ENCODE measurements around the gene ACOT7. TPM values are rescaled to one million over a fixed set of nuclear protein-coding genes. Genes with fewer than 3 reads are reported as not detected.
A peak's percentile ranks its signal among the peaks of the same experiment; 100 is the strongest.

The ACOT7 gene
- total RNA-seq, 4 donors from 2014 or later: 23.5 to 50.7 (median 39.0) TPM

- intact Hi-C loops (cut with DNase I): no loop called here
- DNase-seq: no peak
Observed at GRCh38 chr1:6279613-6280383, 113.8 kb downstream of the ACOT7 start.

GRCh38 chr1:6279066-6279465 is 114.5 kb downstream of the ACOT7 start:
- 94 to 95% methylated on average over 10 of the region's 10 CpGs for WGBS, 2 donors
- Histone ChIP-seq H3K27ac (no peak overlapping the region), H3K4me1 (peaks cover 0 to 16% (median 7%) of the 10 kb centered on the region in 3 donors), H3K36me3 (peaks cover 0 to 17% (median 0%) of the 10 kb centered on the region in 3 donors), H3K27me3 (no peaks in the 10 kb centered on the region), H3K4me3 (no peak overlapping the region), H3K9me3 (no peaks in the 10 kb centered on the region)
- no peak for DNase-seq
- intact Hi-C loops (cut with DNase I): no loop called here
- no peak for TF ChIP-seq POLR2A (IDR thresholded peaks at IDR 0.05)
- no peak for TF ChIP-seq CTCF (IDR thresholded peaks at IDR 0.05)

More at GRCh38 chr1:6279613-6280383, 113.8 kb downstream of the ACOT7 start:
- no peak overlapping the region for H3K4me3 ChIP-seq
- H3K4me1 ChIP-seq: peaks cover 0 to 16% (median 7%) of the 10 kb centered on the region in 3 donors
- H3K9me3 ChIP-seq: no peaks in the 10 kb centered on the region
- TF ChIP-seq CTCF (IDR thresholded peaks at IDR 0.05): no peak
- TF ChIP-seq POLR2A (IDR thresholded peaks at IDR 0.05): no peak
- 96 to 100% methylated on average over 2 to 19 of the region's 31 CpGs for WGBS, 2 donors
- no peaks in the 10 kb centered on the region for H3K27me3 ChIP-seq
- no peak overlapping the region for H3K27ac ChIP-seq
- peaks cover 0 to 17% (median 0%) of the 10 kb centered on the region in 3 donors for H3K36me3 ChIP-seq

GRCh38 chr1:6278263-6278662 is 115.3 kb downstream of the ACOT7 start:
- TF ChIP-seq POLR2A (IDR thresholded peaks at IDR 0.05): no peak
- no peak for TF ChIP-seq CTCF (IDR thresholded peaks at IDR 0.05)
- H3K4me1 ChIP-seq: peaks cover 0 to 22% (median 10%) of the 10 kb centered on the region in 3 donors
- 70 to 73% methylated on average over 9 of the region's 9 CpGs for WGBS, 2 donors
- no peak overlapping the region for H3K4me3 ChIP-seq
- DNase-seq: no peak
- peaks cover 0 to 17% (median 0%) of the 10 kb centered on the region in 3 donors for H3K36me3 ChIP-seq
- intact Hi-C loops (cut with DNase I): no loop called here
- no peak overlapping the region for H3K27ac ChIP-seq
- no peaks in the 10 kb centered on the region for H3K27me3 ChIP-seq
- no peaks in the 10 kb centered on the region for H3K9me3 ChIP-seq

GRCh38 chr1:6276811-6277555 is 116.6 kb downstream of the ACOT7 start:
- 86 to 92% methylated on average over 8 of the region's 20 CpGs for WGBS, 2 donors
- H3K27ac ChIP-seq: peak overlapping the region in 2 of 4 donors; percentile 44 to 75
- intact Hi-C loops (cut with DNase I): no loop called here
- peaks cover 0 to 35% (median 19%) of the 10 kb centered on the region in 3 donors for H3K4me1 ChIP-seq
- peak overlapping the region in 1 of 4 donors; percentile 34 for H3K4me3 ChIP-seq
- no peak for DNase-seq
- no peaks in the 10 kb centered on the region for H3K27me3 ChIP-seq
- no peak for TF ChIP-seq POLR2A (IDR thresholded peaks at IDR 0.05)
- no peak for TF ChIP-seq CTCF (IDR thresholded peaks at IDR 0.05)
- peaks cover 0 to 17% (median 0%) of the 10 kb centered on the region in 3 donors for H3K36me3 ChIP-seq
- H3K9me3 ChIP-seq: no peaks in the 10 kb centered on the region

Measured in esophagus squamous epithelium (tissue), 5 donors.